GM12891 (cell line): ENCODE measurements around the gene CHCT1.

Experiments used
- PAX5 ChIP-seq: IDR thresholded peaks from 2 replicates; pipeline ENCODE4 v1.6.1; 2011; ENCODE audit warnings: low read length, moderate library complexity, mild to moderate bottlenecking; ENCODE audit not compliant: insufficient read depth, severe bottlenecking
- POLR2A ChIP-seq: IDR thresholded peaks from 2 replicates; pipeline ENCODE4 v1.6.1; 2011; ENCODE audit warnings: low read depth, low read length, control low read depth
- POLR2AphosphoS5 ChIP-seq: IDR thresholded peaks from 2 replicates; pipeline ENCODE4 v1.6.1; 2011; ENCODE audit warnings: low read depth, low read length, control low read depth
- POU2F2 ChIP-seq: IDR thresholded peaks from 2 replicates; pipeline ENCODE4 v1.6.1; 2011; ENCODE audit warnings: low read depth, mild to moderate bottlenecking, control low read depth, low read length, moderate library complexity
- SPI1 ChIP-seq: IDR thresholded peaks from 2 replicates; pipeline ENCODE4 v1.6.1; 2011; ENCODE audit warnings: low read depth, low read length, control low read depth
- TAF1 ChIP-seq: IDR thresholded peaks from 2 replicates; pipeline ENCODE4 v1.6.1; 2011; ENCODE audit warnings: low read depth, low read length, control low read depth

DNA sequence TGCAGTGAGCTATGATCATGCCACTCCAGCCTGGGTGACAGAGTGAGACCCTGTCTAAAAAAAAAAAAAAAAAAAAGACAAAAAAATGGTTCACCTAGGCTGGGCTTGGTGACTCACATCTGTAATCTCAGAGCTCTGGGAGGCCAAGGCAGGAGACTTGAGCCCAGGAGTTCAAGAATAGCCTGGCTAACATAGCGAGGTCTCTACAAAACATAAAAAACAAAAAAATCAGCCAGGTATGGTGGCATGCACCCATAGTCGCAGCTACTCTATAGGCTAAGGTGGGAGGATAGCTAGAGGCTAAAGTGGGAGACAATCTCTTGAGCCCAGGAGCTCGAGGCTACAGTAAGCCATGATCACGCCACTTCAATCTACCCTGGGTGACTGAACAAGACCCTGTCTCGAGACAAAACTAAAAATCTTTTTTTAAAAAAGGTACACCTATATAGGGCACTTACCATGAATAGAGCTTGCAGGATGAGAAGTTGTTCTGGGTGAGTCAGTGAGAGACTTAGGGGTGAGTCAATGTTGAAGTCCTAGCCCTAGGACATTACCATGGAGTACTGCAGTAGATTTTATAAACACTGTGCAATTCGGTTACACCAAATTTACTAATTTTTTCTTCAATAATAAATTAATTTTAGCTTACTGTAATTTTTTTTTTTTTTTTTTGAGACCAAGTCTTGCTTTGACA is 49.4 kb upstream of the CHCT1 start:
- TF ChIP-seq TAF1 (no peak), POLR2A (no peak), POLR2AphosphoS5 (no peak), PAX5 (no peak), POU2F2 (no peak), SPI1 (no peak)
